ENCODE measurements around the gene ONECUT3.
A peak's percentile ranks its signal among the peaks of the same experiment; 100 is the strongest.

ONECUT3 gene

GRCh38 chr19:1812426-1813191, 59.3 kb downstream of the ONECUT3 start (continued):
- TF ChIP-seq ZNF488 (tag by site-specific recombination; IDR thresholded peaks at IDR 0.05), result no peak
- TF ChIP-seq ZSCAN30 (tag by site-specific recombination; IDR thresholded peaks at IDR 0.05), result 0 out of 2 replicates have a peak, but pooled peaks have one; percentile 33
- no peak for TF ChIP-seq ZNF433 (tag by site-specific recombination; IDR thresholded peaks at IDR 0.05; ENCODE audit: low read depth)
- TF ChIP-seq ZNF626 (tag by site-specific recombination; IDR thresholded peaks at IDR 0.05), result no peak
- TF ChIP-seq ZNF2 (tag by site-specific recombination; IDR thresholded peaks at IDR 0.05), result peak; percentile 82; the same call in 1 of the 2 replicates
- no peak for TF ChIP-seq ZNF302 (tag by site-specific recombination; IDR thresholded peaks at IDR 0.05; ENCODE audit: low read depth)
- TF ChIP-seq ZNF132 (tag by site-specific recombination; IDR thresholded peaks at IDR 0.05; ENCODE audit: borderline replicate concordance), result no peak
- no peak for TF ChIP-seq ZNF26 (tag by site-specific recombination; IDR thresholded peaks at IDR 0.05)
- no peak for TF ChIP-seq REPIN1 (tag by site-specific recombination; IDR thresholded peaks at IDR 0.05; ENCODE audit: low read depth)
- no peak for TF ChIP-seq GLI4 (tag by site-specific recombination; IDR thresholded peaks at IDR 0.05)
- no peak for TF ChIP-seq OVOL3 (tag by site-specific recombination; IDR thresholded peaks at IDR 0.05)
- TF ChIP-seq ZNF214 (tag by site-specific recombination; IDR thresholded peaks at IDR 0.05; ENCODE audit: borderline replicate concordance), result no peak
- no peak for TF ChIP-seq ZNF10 (tag by site-specific recombination; IDR thresholded peaks at IDR 0.05)
- no peak for TF ChIP-seq YY1 (tag by site-specific recombination; IDR thresholded peaks at IDR 0.05)
- no peak for TF ChIP-seq PBX3 (CRISPR knock-in tag; IDR thresholded peaks at IDR 0.05)
- no peak for TF ChIP-seq ZNF501 (tag by site-specific recombination; IDR thresholded peaks at IDR 0.05)
- TF ChIP-seq ZBTB49 (tag by site-specific recombination; IDR thresholded peaks at IDR 0.05; ENCODE audit: low read depth), result no peak
- TF ChIP-seq ZNF76 (tag by site-specific recombination; IDR thresholded peaks at IDR 0.05; ENCODE audit: borderline replicate concordance, low read depth), result 0 out of 2 replicates have a peak, but pooled peaks have one; percentile 10
- TF ChIP-seq SALL2 (tag by site-specific recombination; IDR thresholded peaks at IDR 0.05; ENCODE audit: borderline replicate concordance), result no peak
- no peak for TF ChIP-seq ZNF555 (tag by site-specific recombination; conservative IDR thresholded peaks at IDR 0.05)
- TF ChIP-seq ZNF776 (tag by site-specific recombination; IDR thresholded peaks at IDR 0.05; ENCODE audit: borderline replicate concordance), result no peak
- TF ChIP-seq ZNF362 (tag by site-specific recombination; IDR thresholded peaks at IDR 0.05), result no peak
- peak; percentile 59; the same call in 1 of the 2 replicates for TF ChIP-seq KLF16 (tag by site-specific recombination; IDR thresholded peaks at IDR 0.05)
- TF ChIP-seq MZF1 (tag by site-specific recombination; IDR thresholded peaks at IDR 0.05; ENCODE audit: borderline replicate concordance), result no peak
- TF ChIP-seq ZNF148 (tag by site-specific recombination; IDR thresholded peaks at IDR 0.05; ENCODE audit: borderline replicate concordance), result no peak
- no peak for TF ChIP-seq ZNF146 (tag by site-specific recombination; IDR thresholded peaks at IDR 0.05)
- TF ChIP-seq KLF10 (tag by site-specific recombination; IDR thresholded peaks at IDR 0.05), result no peak
- peak; percentile 81; the same call in 1 of the 2 replicates for TF ChIP-seq ZNF792 (tag by site-specific recombination; IDR thresholded peaks at IDR 0.05)
- TF ChIP-seq SP7 (tag by site-specific recombination; IDR thresholded peaks at IDR 0.05), result peak; percentile 65
- no peak for TF ChIP-seq ZNF133 (tag by site-specific recombination; IDR thresholded peaks at IDR 0.05)
- no peak for TF ChIP-seq ZNF404 (tag by site-specific recombination; IDR thresholded peaks at IDR 0.05)

Data from HEK293 (cell line).